ENCODE data around the gene IFITM10. TPM values are rescaled to one million over a fixed set of nuclear protein-coding genes. Genes with fewer than 3 reads are reported as not detected.
"Not testable (repeated sequence)": the region's sequence is repeated elsewhere in the genome, so short reads cannot be mapped to it uniquely, and the experiment has no call there.

The IFITM10 gene
- total and polyA plus RNA-seq, 10 of the 15 experiments (the other 5 are each of a cell fraction or from before 2014, with no cell fraction given), result 0.04 to 0.27 TPM; not detected in 8

- H3K4me1 ChIP-seq (ENCODE audit: control insufficient read depth, insufficient read depth, low read length); H3K9me3 ChIP-seq (replicated peaks; ENCODE audit: control insufficient read depth, insufficient read depth, low read length); in situ Hi-C loops (cut with MboI); H3K79me2 ChIP-seq (ENCODE audit: control insufficient read depth, insufficient read depth, low read length); H3K9ac ChIP-seq (ENCODE audit: control insufficient read depth, insufficient read depth, low read length); H3K4me2 ChIP-seq (ENCODE audit: control insufficient read depth, insufficient read depth); FAIRE-seq; H2AFZ ChIP-seq (ENCODE audit: control insufficient read depth, low read depth, low read length); CTCF ChIA-PET; H3K27ac ChIP-seq (ENCODE audit: control insufficient read depth, insufficient read depth); H3K4me3 ChIP-seq; H3K27me3 ChIP-seq (replicated peaks in 1 of 2; ENCODE audit: control insufficient read depth in 2 of 2, insufficient read depth in 2 of 2, low read length in 1 of 2); RAD21 ChIA-PET (ENCODE audit: unreplicated experiment); DNase-seq (ENCODE audit: low read depth, low spot score); H4K20me1 ChIP-seq (ENCODE audit: control insufficient read depth, insufficient read depth); POLR2A ChIA-PET; SMC1A ChIA-PET (ENCODE audit: uncharacterized antibody, unreplicated experiment); ATAC-seq; H3K36me3 ChIP-seq (ENCODE audit: control insufficient read depth in 2 of 2, insufficient read depth in 2 of 2, low read length in 1 of 2); BruUV-seq (replicated peaks): not testable (repeated sequence)
- 23% methylated on average over 29 of the region's 32 CpGs for WGBS (ENCODE audit: insufficient coverage, insufficient replicate concordance, low lambda C conversion rate, missing lambda C conversion rate)
- intact Hi-C loops (cut with micrococcal nuclease; ENCODE audit: unreplicated experiment), result loop anchor here (5.0 kb wide), 1 partner anchor 37 kb away; no protein-coding TSS in a partner anchor
These were observed 60.9 kb downstream of the IFITM10 start for GRCh38 chr11:1689250-1690166.

GRCh38 chr11:1688336-1688947, 62.0 kb downstream of the IFITM10 start:
- WGBS (ENCODE audit: insufficient coverage, insufficient replicate concordance, low lambda C conversion rate, missing lambda C conversion rate), result 18% methylated on average over 17 of the region's 19 CpGs
- FAIRE-seq, result not testable (repeated sequence)

GRCh38 chr11:1686220-1686619, 64.2 kb downstream of the IFITM10 start:
- FAIRE-seq; SMC1A ChIA-PET (ENCODE audit: uncharacterized antibody, unreplicated experiment); intact Hi-C loops (cut with micrococcal nuclease; ENCODE audit: unreplicated experiment); H3K79me2 ChIP-seq (ENCODE audit: control insufficient read depth, insufficient read depth, low read length); H3K4me2 ChIP-seq (ENCODE audit: control insufficient read depth, insufficient read depth); H3K4me1 ChIP-seq (ENCODE audit: control insufficient read depth, insufficient read depth, low read length); H3K9me3 ChIP-seq (replicated peaks; ENCODE audit: control insufficient read depth, insufficient read depth, low read length); DNase-seq (ENCODE audit: low read depth, low spot score); POLR2A ChIA-PET; CTCF ChIA-PET; in situ Hi-C loops (cut with MboI); H3K4me3 ChIP-seq; H2AFZ ChIP-seq (ENCODE audit: control insufficient read depth, low read depth, low read length); BruUV-seq (replicated peaks); H3K27ac ChIP-seq (ENCODE audit: control insufficient read depth, insufficient read depth); ATAC-seq; H3K9ac ChIP-seq (ENCODE audit: control insufficient read depth, insufficient read depth, low read length); H4K20me1 ChIP-seq (ENCODE audit: control insufficient read depth, insufficient read depth); RAD21 ChIA-PET (ENCODE audit: unreplicated experiment); H3K36me3 ChIP-seq (ENCODE audit: control insufficient read depth in 2 of 2, insufficient read depth in 2 of 2, low read length in 1 of 2); H3K27me3 ChIP-seq (replicated peaks in 1 of 2; ENCODE audit: control insufficient read depth in 2 of 2, insufficient read depth in 2 of 2, low read length in 1 of 2): not testable (repeated sequence)
- 50% methylated on average over 12 of the region's 15 CpGs for WGBS (ENCODE audit: insufficient coverage, insufficient replicate concordance, low lambda C conversion rate, missing lambda C conversion rate)

More at GRCh38 chr11:1688336-1688947, 62.0 kb downstream of the IFITM10 start:
- H3K4me3 ChIP-seq; H3K9me3 ChIP-seq (replicated peaks; ENCODE audit: control insufficient read depth, insufficient read depth, low read length); intact Hi-C loops (cut with micrococcal nuclease; ENCODE audit: unreplicated experiment); H3K36me3 ChIP-seq (ENCODE audit: control insufficient read depth in 2 of 2, insufficient read depth in 2 of 2, low read length in 1 of 2); H3K4me1 ChIP-seq (ENCODE audit: control insufficient read depth, insufficient read depth, low read length); CTCF ChIA-PET; DNase-seq (ENCODE audit: low read depth, low spot score); POLR2A ChIA-PET; H3K4me2 ChIP-seq (ENCODE audit: control insufficient read depth, insufficient read depth); H2AFZ ChIP-seq (ENCODE audit: control insufficient read depth, low read depth, low read length); H4K20me1 ChIP-seq (ENCODE audit: control insufficient read depth, insufficient read depth); SMC1A ChIA-PET (ENCODE audit: uncharacterized antibody, unreplicated experiment); H3K79me2 ChIP-seq (ENCODE audit: control insufficient read depth, insufficient read depth, low read length); H3K9ac ChIP-seq (ENCODE audit: control insufficient read depth, insufficient read depth, low read length); H3K27ac ChIP-seq (ENCODE audit: control insufficient read depth, insufficient read depth); in situ Hi-C loops (cut with MboI); ATAC-seq; H3K27me3 ChIP-seq (replicated peaks in 1 of 2; ENCODE audit: control insufficient read depth in 2 of 2, insufficient read depth in 2 of 2, low read length in 1 of 2); BruUV-seq (replicated peaks); RAD21 ChIA-PET (ENCODE audit: unreplicated experiment): not testable (repeated sequence)

Data from GM12878 (cell line).